Measurements from ENCODE around the gene GGN.
"Not testable (repeated sequence)": the region's sequence is repeated elsewhere in the genome, so short reads cannot be mapped to it uniquely, and the experiment has no call there.

The GGN gene

GRCh38 chr19:38420935-38421334 lies 33.1 kb upstream of the GGN start:
- FAIRE-seq (no peak), DNase-seq (ENCODE audit: insufficient read length, low spot score) (no peak)
- TF ChIP-seq, protein P1, sequence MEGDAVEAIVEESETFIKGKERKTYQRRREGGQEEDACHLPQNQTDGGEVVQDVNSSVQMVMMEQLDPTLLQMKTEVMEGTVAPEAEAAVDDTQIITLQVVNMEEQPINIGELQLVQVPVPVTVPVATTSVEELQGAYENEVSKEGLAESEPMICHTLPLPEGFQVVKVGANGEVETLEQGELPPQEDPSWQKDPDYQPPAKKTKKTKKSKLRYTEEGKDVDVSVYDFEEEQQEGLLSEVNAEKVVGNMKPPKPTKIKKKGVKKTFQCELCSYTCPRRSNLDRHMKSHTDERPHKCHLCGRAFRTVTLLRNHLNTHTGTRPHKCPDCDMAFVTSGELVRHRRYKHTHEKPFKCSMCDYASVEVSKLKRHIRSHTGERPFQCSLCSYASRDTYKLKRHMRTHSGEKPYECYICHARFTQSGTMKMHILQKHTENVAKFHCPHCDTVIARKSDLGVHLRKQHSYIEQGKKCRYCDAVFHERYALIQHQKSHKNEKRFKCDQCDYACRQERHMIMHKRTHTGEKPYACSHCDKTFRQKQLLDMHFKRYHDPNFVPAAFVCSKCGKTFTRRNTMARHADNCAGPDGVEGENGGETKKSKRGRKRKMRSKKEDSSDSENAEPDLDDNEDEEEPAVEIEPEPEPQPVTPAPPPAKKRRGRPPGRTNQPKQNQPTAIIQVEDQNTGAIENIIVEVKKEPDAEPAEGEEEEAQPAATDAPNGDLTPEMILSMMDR (IDR thresholded peaks at IDR 0.05; ENCODE audit: insufficient read depth, missing control alignments) = no peak

GRCh38 chr19:38417544-38418506 lies 30.0 kb upstream of the GGN start:
- FAIRE-seq (no peak), DNase-seq (ENCODE audit: insufficient read length, low spot score) (no peak)
- TF ChIP-seq, protein P1 (IDR thresholded peaks at IDR 0.05; ENCODE audit: insufficient read depth, missing control alignments) = no peak

DNA sequence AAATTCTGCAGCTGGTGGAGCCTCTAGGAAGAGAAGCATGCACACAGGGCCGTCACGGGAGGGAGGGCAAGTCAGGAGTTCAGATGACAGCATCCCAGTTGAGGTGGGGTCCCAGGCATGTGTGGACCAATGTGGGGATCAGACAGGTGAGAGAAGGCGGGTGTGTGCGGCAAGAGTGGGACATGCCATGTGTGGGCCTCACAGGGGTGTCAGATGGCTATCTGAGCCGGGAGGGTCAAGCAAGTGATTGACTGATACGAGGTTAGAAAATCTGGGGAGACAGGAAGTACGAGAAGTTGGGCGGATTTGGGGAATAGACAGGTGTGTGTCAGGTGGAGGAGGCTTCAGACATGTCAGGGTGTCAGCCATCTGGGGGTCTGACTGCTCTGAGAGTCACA lies 29.3 kb upstream of the GGN start:
- TF ChIP-seq, protein P1 (IDR thresholded peaks at IDR 0.05; ENCODE audit: insufficient read depth, missing control alignments) = no peak

DNA sequence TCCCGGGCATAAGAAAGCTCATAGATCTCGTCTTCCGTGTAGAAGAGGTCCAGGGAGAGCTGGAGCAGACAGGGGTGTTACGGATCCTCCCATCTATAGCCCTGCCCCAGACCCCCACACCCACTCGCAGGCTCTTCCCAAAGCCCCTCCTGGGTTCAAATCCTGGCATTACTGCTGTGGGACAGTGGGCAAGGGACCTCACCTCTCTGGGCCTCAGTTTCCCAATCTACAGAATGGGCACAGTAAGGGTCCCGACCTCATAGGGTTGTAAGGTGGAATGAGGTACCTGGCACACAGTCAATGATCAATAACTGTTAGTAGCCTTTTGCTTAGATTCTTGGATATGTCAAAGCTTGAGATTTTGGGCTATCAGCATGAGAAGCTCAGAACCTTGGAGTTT lies 25.6 kb upstream of the GGN start:
- DNase-seq (ENCODE audit: insufficient read length, low spot score) = no peak
- TF ChIP-seq, protein P1 (IDR thresholded peaks at IDR 0.05; ENCODE audit: insufficient read depth, missing control alignments) = no peak
- FAIRE-seq = no peak

More for the DNA sequence above, 29.3 kb upstream of the GGN start:
- FAIRE-seq (no peak), DNase-seq (ENCODE audit: insufficient read length, low spot score) (no peak)

DNA sequence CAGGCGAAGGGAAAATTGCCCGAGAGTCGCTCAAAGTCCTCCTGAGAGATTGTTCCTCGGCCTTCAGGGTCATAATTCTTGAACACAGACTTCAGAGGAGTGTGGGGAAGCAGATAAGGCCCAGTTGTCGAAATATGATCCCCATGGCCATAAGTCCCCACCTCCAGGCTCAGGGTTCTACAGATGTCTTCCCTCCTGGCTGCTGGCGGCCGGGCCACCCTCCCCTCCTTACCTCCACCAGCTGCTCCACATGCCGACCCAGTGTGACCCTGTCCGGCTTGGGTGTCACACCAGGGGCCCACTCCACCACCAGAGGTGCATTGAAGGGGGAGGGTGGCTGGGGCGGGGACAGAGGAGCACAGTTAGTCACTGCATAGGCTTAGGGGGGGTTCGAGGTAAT lies 25.1 kb upstream of the GGN start:
- FAIRE-seq (no peak), DNase-seq (ENCODE audit: insufficient read length, low spot score) (no peak)
- TF ChIP-seq, protein P1 (IDR thresholded peaks at IDR 0.05; ENCODE audit: insufficient read depth, missing control alignments) = no peak

DNA sequence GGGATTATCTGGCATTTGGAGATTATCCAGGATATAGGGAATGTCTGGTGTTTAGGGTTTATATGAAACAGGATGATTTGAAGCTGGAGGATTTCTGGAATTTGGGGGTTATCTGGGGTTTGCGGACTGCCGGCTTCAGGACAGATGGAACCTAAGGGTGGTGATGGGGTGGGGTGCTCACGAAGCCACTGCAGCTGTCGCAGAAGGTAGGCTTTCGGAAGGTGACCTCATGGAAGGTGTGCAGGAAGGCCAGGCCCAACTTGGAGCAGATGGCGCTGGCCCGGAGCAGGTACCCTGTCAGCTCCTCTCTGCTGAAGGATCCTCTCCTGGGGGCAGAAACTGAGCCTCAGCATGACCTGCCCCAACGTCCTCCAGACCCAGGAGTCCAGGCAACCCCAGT lies 24.7 kb upstream of the GGN start:
- no peak for FAIRE-seq
- TF ChIP-seq, protein P1 (IDR thresholded peaks at IDR 0.05; ENCODE audit: insufficient read depth, missing control alignments) = no peak

GRCh38 chr19:38411898-38412297 lies 24.1 kb upstream of the GGN start:
- DNase-seq (ENCODE audit: insufficient read length, low spot score); FAIRE-seq: not testable (repeated sequence)

More for the DNA sequence above, 24.7 kb upstream of the GGN start:
- peak; percentile 58 for DNase-seq (ENCODE audit: insufficient read length, low spot score)

Measured in D721Med (cell line).